MM.1S (cell line): ENCODE measurements around the gene COQ3.

Experiments used
- DNase-seq: peaks from one replicate; pipeline ENCODE4 v3.0.0-alpha.2; 2015
- H2AFZ ChIP-seq: fragments of 300-600 bp; sonication (generic); 2 replicates; pipeline ENCODE4 v1.6.0; 2016; ENCODE audit warnings: antibody characterized with exemption, low read length
- H3F3A ChIP-seq: fragments of 300-600 bp; sonication (generic); 2 replicates; pipeline ENCODE4 v1.6.1; 2016; ENCODE audit warnings: mild to moderate bottlenecking, antibody characterized with exemption, low read length, moderate library complexity, mixed read lengths; ENCODE audit not compliant: insufficient read depth
- H3K27ac ChIP-seq: fragments of 300-600 bp; sonication (generic); 2 replicates; pipeline ENCODE4 v1.5.1; 2016; ENCODE audit warnings: mild to moderate bottlenecking, low read length
- H3K27me3 ChIP-seq: fragments of 300-600 bp; sonication (generic); replicated peaks from 2 replicates; pipeline ENCODE4 v1.6.0; 2016; ENCODE audit warnings: low read length; ENCODE audit not compliant: insufficient read depth
- H3K36me3 ChIP-seq: fragments of 300-600 bp; sonication (generic); replicated peaks from 2 replicates; pipeline ENCODE4 v1.6.1; 2016; ENCODE audit warnings: mild to moderate bottlenecking, low read length, mixed read lengths; ENCODE audit not compliant: insufficient read depth
- H3K4me1 ChIP-seq: fragments of 300-600 bp; sonication (generic); 2 replicates; pipeline ENCODE4 v1.6.1; 2016; ENCODE audit warnings: low read length, mixed read lengths
- H3K4me2 ChIP-seq: fragments of 300-600 bp; sonication (generic); 2 replicates; pipeline ENCODE4 v1.6.0; 2016; ENCODE audit warnings: low read depth, low read length
- H3K4me3 ChIP-seq: fragments of 300-600 bp; sonication (generic); 2 replicates; pipeline ENCODE4 v1.5.1; 2016; ENCODE audit warnings: low read length, mixed read lengths
- H3K79me2 ChIP-seq: fragments of 300-600 bp; sonication (generic); 2 replicates; pipeline ENCODE4 v1.6.1; 2016; ENCODE audit warnings: mixed run types, low read length, mixed read lengths
- H3K9ac ChIP-seq: fragments of 300-600 bp; sonication (generic); 2 replicates; pipeline ENCODE4 v1.6.1; 2016; ENCODE audit warnings: low read length, mixed read lengths
- H3K9me2 ChIP-seq: fragments of 300-600 bp; sonication (generic); replicated peaks from 2 replicates; pipeline ENCODE4 v1.6.1; 2016; ENCODE audit warnings: mild to moderate bottlenecking, low read length, mixed read lengths; ENCODE audit not compliant: insufficient read depth
- H3K9me3 ChIP-seq: fragments of 300-600 bp; sonication (generic); replicated peaks from 2 replicates; pipeline ENCODE4 v1.6.1; 2016; ENCODE audit warnings: mild to moderate bottlenecking, low read length, mixed read lengths; ENCODE audit not compliant: insufficient read depth
- H4K20me1 ChIP-seq: fragments of 300-600 bp; sonication (generic); 2 replicates; pipeline ENCODE4 v1.6.1; 2016; ENCODE audit warnings: mild to moderate bottlenecking, low read length, moderate library complexity, mixed read lengths; ENCODE audit not compliant: insufficient read depth
- EZH2 ChIP-seq: fragments of 300-600 bp; sonication (generic); optimal IDR thresholded peaks from 2 replicates; pipeline ENCODE3; 2017; ENCODE audit warnings: low read depth, mild to moderate bottlenecking, antibody characterized with exemption, low read length, mixed read lengths
- EZH2phosphoT487 ChIP-seq: fragments of 300-600 bp; sonication (generic); IDR thresholded peaks from 2 replicates; pipeline ENCODE4 v1.6.1; 2018; ENCODE audit warnings: antibody characterized with exemption, low read length
- TF ChIP-seq, protein P1 (sequence below): fragments of 300-600 bp; sonication (generic); IDR thresholded peaks from 2 replicates; pipeline ENCODE4 v1.5.1; 2016; ENCODE audit warnings: antibody characterized with exemption, low read length, mixed read lengths

Gene COQ3

DNA sequence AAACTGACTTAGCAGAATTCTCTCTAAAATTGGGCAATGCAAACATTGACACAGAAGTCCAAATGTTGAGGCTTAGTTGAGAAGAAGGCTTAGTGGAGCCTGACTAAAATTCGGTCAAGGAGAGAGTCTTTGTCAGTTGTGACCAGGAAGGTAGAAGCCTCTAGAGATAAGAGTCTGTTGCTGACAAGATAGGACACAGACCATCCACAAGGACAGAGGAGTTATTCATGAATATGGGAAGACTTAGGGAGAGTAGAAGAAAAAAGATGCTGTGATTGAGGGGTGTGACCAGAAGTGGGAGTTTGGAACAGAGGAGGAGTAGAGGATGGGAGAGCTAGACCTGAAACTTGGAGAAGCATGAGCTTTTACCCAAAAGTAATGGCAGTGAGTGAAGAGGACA is 37.4 kb downstream of the COQ3 start:
- no peaks in the 10 kb centered on the region for H3K9me3 ChIP-seq
- no peaks in the 10 kb centered on the region for H3K27me3 ChIP-seq
- H2AFZ ChIP-seq, result no peak overlapping the region
- no peaks in the 10 kb centered on the region for H3K79me2 ChIP-seq
- no peak for TF ChIP-seq EZH2
- TF ChIP-seq, protein P1, sequence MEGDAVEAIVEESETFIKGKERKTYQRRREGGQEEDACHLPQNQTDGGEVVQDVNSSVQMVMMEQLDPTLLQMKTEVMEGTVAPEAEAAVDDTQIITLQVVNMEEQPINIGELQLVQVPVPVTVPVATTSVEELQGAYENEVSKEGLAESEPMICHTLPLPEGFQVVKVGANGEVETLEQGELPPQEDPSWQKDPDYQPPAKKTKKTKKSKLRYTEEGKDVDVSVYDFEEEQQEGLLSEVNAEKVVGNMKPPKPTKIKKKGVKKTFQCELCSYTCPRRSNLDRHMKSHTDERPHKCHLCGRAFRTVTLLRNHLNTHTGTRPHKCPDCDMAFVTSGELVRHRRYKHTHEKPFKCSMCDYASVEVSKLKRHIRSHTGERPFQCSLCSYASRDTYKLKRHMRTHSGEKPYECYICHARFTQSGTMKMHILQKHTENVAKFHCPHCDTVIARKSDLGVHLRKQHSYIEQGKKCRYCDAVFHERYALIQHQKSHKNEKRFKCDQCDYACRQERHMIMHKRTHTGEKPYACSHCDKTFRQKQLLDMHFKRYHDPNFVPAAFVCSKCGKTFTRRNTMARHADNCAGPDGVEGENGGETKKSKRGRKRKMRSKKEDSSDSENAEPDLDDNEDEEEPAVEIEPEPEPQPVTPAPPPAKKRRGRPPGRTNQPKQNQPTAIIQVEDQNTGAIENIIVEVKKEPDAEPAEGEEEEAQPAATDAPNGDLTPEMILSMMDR, result no peak
- TF ChIP-seq EZH2phosphoT487, result no peak
- H3K27ac ChIP-seq, result no peak overlapping the region
- no peak overlapping the region for H3K4me3 ChIP-seq
- H3K9ac ChIP-seq, result no peak overlapping the region
- no peak for DNase-seq
- no peaks in the 10 kb centered on the region for H3F3A ChIP-seq
- H4K20me1 ChIP-seq, result no peaks in the 10 kb centered on the region
- no peaks in the 10 kb centered on the region for H3K4me1 ChIP-seq
- no peaks in the 10 kb centered on the region for H3K36me3 ChIP-seq
- H3K9me2 ChIP-seq, result no peaks in the 10 kb centered on the region
- H3K4me2 ChIP-seq, result no peak overlapping the region

DNA sequence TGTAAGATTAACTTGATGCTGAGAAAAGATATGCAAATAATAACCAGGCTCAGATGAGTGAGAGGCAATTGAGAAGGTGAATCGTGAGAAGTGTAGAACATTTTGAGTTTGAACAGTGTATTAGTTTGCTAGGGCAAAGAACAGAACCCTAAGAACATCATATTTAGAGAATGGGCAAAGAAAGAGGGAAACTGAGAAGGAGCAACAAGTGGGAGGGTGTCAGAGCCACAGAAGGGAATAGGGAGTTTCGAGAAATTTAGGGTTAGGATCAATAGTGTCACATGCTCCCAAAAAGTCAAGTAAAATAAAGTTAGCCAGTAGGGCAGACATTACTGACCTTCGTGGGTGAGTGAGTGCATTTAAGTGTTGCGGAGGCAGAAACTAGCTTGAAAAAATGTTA is 39.0 kb downstream of the COQ3 start:
- no peak overlapping the region for H3K4me2 ChIP-seq
- no peaks in the 10 kb centered on the region for H3K9me3 ChIP-seq
- no peaks in the 10 kb centered on the region for H3K36me3 ChIP-seq

DNA sequence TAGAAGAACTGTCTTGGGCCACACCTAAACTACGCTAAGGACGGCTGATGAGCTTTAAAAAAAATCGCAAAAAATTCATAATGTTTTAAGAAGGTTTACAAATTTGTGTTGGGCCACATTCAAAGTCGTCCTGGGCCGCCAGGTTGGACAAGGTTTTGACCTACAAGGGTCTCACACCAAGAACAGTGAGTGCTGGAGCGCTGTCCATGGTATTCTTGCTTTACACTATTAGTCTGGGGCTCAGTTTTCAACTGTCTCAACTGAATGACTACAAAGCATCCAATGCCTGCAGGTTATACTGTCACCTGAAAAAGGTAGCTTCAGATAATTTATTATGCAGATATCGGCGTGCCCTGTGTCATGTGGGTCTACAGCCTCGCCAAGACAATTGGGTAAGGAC is 40.9 kb downstream of the COQ3 start:
- no peak overlapping the region for H3K27ac ChIP-seq
- H3K36me3 ChIP-seq, result no peaks in the 10 kb centered on the region
- no peaks in the 10 kb centered on the region for H3K9me2 ChIP-seq
- H3K4me2 ChIP-seq, result no peak overlapping the region
- no peaks in the 10 kb centered on the region for H3K9me3 ChIP-seq
- H3F3A ChIP-seq, result peaks cover 6% of the 10 kb centered on the region; the same call in 1 of the 2 replicates
- no peaks in the 10 kb centered on the region for H4K20me1 ChIP-seq
- no peak overlapping the region for H2AFZ ChIP-seq
- no peak overlapping the region for H3K4me3 ChIP-seq
- no peaks in the 10 kb centered on the region for H3K27me3 ChIP-seq
- H3K4me1 ChIP-seq, result no peaks in the 10 kb centered on the region
- no peaks in the 10 kb centered on the region for H3K79me2 ChIP-seq
- TF ChIP-seq EZH2phosphoT487 (no peak), EZH2 (no peak)
- TF ChIP-seq, protein P1, result no peak
- no peak for DNase-seq
- H3K9ac ChIP-seq, result no peak overlapping the region

More for the DNA sequence above, 39.0 kb downstream of the COQ3 start:
- H3K4me3 ChIP-seq, result no peak overlapping the region
- H3K4me1 ChIP-seq, result no peaks in the 10 kb centered on the region
- H3K27ac ChIP-seq, result no peak overlapping the region
- no peaks in the 10 kb centered on the region for H3F3A ChIP-seq
- TF ChIP-seq, protein P1, result no peak
- TF ChIP-seq EZH2phosphoT487, result no peak
- no peak for TF ChIP-seq EZH2
- no peak overlapping the region for H2AFZ ChIP-seq
- no peaks in the 10 kb centered on the region for H3K9me2 ChIP-seq
- no peaks in the 10 kb centered on the region for H3K79me2 ChIP-seq
- no peak overlapping the region for H3K9ac ChIP-seq
- H4K20me1 ChIP-seq, result no peaks in the 10 kb centered on the region
- H3K27me3 ChIP-seq, result no peaks in the 10 kb centered on the region
- DNase-seq, result no peak
